SW 1271 (cell line): ENCODE data around the gene FAM32A.
"Not testable (repeated sequence)": the region's sequence is repeated elsewhere in the genome, so short reads cannot be mapped to it uniquely, and the experiment has no call there.

Experiments
- DNase-seq, 2 experiments: peaks; one replicate each; lab custom pipeline; 2025; lab: John Stamatoyannopoulos, UW

FAM32A gene

DNA sequence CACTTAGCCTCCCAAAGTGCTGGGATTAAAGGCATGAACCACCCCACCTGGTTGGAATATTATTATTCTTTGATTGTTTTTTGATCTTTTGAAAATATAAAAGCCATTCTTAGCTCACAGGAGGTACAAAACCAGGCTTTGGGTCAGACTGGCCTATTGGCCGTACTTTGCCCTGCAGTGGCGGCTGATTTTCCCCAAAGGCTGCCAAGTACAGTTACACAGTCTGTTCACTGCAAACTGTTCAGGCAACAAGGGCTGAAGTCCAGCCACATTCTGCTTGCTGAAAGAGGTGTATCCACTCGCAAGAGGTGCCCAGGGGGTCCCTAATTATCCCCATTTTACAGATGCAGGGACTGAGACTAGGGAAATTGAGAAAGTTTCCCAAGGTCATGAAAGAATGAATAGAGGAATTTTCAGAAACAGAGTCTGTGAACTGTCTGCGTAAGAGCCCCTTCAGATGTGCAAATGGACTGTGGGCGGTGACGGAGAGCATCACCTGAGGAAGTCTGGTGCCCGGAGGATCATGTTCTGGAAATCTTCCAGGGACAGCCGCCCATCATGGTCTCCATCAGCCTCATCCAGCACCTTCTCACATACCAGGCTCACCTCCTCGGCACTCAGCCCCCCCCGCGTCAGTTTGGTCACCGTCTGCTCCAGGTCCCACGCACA lies 20.9 kb upstream of the FAM32A start:
- no peak for DNase-seq

DNA sequence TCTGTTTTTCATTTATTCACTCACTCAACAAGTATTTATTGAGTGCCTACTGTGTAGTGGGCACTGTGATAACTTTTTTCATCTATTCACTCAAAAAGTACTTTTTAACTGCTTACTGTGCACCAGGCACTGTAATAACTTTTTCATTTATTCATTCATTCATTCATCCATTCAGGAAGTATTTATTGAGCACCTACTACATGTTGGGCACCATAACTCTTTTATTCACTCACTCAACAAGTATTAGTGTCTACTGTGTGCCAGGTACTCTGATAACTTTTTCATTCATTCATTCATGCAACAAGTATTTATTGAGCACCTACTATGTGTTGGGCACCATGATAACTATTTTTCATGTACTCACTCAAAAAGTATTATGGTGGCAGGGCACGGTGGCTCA lies 18.8 kb upstream of the FAM32A start:
- DNase-seq = no peak

DNA sequence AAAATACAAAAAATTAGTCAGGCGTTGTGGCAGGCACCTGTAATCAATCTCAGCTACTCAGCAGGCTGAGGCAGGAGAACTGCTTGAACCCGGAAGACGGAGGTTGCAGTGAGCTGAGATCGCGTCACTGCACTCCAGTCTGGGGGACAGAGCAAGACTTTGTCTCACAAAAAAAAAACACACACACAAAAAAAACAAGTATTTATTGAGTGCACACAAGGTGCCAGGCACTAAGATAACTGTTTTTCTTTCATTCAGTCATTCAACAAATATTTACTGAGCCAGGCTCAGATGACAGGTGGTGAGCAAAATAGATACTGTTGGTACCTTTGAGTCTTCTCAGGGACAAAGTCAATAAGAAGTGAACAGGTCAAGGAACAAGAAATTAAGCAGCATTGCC lies 18.2 kb upstream of the FAM32A start:
- no peak for DNase-seq

DNA sequence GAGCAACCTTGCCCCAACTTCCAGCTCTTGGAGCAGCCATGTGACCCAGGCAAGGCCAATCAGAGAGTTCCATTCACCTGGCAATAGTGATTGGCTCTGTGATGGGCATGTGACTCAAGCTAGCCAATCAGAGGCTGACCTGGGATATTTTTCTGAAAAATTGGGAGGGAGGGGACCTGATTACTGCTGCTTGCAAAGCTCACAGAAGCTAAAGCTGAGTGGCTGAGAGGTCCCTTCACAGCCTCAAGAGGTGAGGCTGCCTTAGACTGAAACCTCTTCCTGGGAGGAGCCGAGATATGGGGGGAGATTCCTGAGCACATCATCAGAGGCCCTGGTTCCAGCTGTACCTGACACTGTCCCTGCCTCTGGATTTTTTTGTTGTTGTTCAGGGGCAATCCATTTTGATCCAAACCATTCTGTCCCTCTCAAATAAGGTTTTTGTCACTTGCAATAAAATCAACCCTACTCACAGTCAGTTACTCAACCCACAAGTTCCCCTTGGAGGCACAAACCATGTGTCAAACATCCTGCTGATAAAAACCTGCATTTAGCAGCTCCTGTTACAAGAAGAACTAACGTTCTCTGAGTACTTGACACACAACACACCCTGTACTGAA lies 16.6 kb upstream of the FAM32A start:
- no peak for DNase-seq

DNA sequence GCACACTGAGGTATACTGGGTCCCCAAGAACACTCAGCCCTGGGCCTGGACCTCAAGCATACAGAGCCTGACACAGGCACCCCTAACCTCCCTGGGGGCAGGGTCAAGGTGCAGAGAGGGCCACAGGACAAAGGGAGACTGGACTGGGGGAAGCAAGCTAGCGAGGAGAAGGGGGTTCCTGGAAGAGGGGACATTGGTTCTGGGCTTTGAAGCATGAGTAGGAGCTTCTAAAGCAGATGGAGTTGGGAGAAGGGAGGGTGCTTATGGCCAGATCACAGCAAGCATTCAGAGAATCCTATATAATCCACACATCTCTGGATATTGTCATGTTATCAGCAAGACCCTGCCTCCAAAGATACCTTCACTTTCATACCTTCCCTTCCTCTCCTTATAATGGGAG lies 15.1 kb upstream of the FAM32A start:
- no peak for DNase-seq

DNA sequence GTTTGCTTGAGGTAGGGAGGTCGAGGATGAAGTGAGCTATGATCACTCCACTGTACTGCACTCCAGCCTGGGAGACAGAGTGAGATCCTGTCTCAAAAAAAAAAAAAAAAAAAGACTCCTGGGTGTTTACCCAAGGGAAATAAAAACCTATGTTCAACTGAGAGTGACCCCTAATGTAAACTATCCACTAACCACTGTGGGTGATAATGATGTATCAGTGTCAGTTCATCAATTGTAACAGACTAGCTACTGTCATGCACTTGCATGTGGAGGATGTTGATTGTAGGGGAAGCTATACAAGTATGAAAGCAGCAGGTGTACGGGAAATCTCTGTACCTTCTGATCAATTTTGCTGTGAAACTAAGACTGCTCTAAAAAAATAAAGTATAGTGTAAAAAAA lies 9.3 kb upstream of the FAM32A start:
- no peak for DNase-seq

DNA sequence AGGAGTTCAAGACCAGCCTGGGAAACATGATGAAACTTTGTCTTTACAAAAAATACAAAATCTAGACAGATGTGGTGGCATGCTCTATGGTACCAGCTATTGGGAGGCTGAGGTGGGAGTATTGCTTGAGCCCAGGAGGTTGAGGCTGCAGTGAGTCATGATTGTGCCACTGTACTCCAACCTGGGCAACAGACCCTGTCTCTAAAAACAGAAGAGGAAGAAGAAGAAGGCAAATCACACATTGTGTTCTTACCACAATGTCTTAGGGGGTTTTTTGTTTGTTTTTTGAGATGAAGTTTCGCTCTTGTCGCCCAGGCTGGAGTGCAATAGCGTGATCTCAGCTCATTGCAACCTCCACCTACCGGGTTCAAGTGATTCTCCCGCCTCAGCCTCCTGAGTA lies 6.3 kb upstream of the FAM32A start:
- DNase-seq = not testable (repeated sequence)

DNA sequence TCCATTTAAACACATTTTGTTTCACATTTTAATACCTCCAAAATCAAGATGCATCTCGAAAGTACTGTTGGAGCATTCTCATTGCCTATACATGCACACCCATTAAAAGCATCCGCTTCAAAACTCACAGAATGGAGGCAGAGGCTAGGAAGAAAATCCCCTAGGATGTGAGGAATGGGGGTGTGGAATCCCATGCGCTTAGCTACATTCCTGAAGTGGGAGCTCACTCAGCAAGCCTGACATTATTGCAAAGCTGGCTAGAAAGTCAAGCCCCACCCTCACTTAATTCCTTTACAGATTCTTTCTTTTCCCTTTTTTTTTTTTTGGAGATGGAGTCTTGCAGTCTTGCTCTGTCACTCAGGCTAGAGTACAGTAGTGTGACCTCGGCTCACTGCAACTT lies 4.6 kb upstream of the FAM32A start:
- DNase-seq = peak; percentile 17 to 27

DNA sequence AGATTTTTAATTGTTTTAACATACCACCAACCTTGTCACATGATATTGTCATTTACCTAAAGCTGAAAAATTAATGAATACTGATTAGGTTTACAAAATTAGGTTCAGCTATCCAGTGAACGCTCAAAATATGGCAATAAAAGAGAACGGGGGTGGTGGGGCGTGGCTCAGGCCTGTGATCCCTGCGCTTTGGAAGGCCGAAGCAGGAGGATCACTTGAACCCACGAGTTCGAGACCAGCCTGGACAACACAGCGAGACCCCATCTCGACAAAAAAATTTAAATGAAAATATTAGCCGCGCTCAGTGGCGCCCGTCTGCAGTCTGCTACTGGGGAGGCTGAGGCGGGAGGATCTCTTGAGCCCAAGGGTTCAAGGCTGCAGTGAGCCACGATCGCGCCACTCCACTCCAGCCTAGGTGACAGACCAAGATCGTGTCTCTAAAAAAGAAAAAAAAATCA lies 516 bp upstream of the FAM32A start:
- DNase-seq = no peak

DNA sequence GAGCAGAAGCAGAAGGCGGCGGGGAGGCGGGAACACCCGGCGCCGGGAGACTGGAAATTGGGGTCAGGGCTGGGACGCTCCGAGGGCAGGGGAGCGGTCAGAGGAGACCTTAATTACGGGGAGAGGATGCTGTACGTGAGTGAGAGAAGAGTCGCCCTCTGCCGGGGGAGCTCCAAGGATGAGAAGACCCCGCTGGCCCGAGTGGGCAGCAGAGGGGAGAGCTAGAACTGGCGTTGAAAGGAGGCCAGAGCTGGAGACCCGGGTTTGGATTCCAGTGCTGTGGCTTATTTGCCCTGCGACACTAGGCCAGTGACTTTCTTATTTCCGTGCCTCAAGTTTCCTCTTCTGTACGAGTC lies 536 bp downstream of the FAM32A start:
- peak in 1 of 2 experiments; percentile 33 for DNase-seq

DNA sequence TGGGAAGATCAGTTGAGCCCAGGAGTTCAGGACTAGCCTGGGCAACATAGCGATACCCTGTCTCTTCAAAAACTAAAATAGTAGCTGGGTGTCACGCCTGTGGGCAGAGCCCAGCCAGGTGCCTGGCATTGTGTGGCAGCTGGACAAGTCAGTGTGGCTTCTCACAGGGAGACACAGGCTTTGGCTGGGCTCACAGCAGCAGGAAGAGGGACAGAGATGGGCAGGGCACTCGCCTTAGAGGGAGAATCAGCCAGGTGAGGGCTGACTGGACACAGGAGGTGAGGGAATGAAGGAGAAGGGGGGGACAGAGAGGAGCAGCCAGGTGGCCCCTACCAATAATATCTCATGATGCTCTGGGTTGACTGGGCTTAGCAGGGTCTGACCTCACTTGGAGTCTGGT lies 3.3 kb downstream of the FAM32A start:
- DNase-seq = no peak

DNA sequence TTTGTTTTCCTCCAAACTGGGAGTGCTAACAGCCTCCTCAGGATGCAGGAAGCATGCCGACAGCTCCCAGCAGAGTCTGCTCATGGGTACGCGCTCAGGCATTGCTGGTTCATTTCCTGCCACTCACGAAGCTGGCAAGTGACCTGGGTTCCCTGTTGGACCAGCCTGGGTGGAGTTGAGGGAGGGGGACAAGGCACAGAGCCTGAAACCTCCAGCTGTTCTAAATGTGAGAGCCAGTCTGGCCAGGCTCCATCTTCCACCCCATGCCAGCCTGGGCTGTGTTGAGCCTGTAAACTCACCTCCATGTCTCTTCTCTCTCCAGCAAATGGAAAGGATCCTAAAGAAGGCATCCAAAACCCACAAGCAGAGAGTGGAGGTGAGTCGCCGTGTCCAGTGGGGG lies 5.0 kb downstream of the FAM32A start:
- no peak for DNase-seq

DNA sequence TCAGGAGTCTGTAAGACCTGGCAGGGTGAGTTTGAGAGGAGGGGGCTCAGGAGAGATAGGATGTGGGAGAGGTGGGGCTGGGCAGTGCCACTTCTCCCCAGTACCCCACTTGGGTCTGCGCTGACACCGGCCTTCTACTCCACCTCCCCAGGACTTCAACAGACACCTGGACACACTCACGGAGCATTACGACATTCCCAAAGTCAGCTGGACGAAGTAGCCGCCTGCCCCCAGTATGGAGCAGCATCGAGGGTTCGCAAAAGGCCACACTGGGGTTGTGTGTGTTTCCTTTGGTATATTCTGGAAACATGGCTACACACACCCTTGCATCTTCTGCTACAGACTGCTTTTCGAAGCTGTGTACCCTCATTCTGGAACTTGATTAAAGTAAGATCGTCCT lies 5.5 kb downstream of the FAM32A start:
- no peak for DNase-seq

DNA sequence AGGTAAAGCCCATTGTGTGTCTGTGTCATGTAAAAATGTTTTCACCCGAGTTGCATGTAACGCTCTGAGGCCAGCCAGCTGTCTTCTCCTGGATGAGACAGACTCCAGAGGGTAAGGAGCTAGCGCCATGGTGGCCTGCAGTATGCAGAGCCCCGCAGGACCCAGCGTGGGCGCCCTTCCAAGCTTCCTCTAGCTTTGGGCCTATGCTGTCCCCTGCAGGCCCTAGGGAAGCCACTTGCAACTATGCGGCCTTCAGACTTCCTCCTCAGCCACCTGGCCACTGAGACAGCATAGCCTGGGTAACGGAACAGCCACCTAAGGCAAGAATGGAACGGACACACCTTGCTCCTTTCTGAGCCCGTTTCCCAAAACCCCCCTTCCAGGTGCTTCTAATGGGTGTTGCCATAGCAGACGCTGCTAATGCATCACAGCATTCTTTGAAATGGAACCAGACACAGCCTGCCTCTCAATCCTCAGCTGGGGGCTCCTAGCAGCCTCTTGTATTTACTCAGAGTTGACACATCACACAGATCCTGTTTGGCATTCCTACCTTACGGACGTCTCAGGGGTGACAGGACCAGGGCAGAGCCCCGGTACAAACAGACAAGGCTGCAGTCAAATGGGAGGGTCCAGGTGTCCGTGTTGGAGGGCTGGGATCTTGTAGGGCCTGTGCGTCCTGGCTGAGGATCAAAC lies 6.2 kb downstream of the FAM32A start:
- no peak for DNase-seq

DNA sequence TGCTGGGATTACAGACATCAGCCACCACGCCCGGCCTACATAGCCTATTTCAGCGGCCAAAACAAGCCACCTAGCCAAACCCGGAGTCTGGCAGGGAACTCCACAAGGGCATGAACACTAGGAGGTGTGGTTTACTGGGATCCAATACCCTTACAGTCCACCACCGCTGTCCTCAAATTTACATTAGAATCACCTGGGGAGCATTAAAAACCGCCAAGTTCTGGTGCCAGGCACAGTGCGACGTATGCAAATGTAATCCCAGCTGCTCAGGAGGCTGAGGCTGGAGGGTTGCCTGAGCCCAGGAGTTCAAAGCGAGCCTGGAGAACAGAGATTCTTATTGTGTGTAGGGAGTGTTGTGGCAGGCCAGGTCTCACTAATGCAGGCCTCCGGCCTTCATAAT lies 8.3 kb downstream of the FAM32A start:
- DNase-seq = no peak

DNA sequence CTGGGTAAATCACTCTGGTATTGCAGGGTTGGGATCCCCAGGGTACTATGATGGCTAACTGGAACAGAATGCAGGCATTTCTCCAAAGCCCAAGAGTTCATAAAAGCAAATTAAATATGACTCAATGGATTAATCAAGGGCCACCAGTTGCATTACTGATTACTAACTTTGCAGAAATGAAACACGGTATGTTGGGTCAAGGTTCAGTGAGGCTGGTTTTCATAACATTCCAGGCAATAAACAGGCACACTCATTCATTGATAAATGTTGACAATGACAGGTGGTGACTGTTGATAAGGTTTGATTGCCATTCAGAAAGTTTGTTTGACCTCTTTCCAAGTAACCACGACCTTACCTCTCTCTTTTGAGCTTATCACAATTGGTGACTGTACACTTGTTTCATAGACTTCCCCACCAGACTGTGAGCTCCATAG lies 12.0 kb downstream of the FAM32A start:
- no peak for DNase-seq

DNA sequence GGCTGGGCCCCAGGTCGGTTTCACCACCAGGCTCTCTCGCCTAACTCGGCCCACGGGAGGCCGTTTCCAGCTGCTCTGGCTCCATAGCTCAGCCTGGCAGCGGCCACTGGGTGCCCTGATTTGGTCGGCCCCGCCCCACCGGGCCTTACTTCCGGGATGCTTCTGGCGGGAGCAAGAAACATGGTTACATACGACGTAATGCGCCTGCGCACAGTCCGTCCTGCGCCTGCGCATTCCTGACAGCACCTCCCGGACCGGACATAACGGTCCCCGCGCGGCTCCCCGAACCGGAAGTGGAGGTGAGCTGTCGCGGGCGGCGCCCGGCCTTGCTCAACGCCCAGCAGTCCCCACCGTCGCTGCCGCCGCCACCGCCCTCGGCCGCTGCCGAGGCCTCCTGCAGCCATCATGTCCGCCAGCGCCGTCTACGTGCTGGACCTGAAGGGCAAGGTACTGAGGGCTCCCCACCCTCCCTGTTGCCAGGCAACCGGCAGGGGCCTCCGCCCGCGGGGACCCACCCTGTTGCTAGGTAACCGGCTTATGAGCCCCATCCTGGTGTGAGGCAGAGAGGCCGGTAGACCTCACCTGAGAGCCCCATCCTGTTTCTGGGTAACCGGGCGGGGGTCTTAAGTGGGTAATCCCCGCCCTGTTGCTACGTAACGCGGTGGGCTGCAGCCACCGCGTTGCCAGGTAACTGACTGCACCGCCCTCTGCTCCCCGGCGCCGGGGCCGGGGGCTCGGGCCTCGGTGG lies 12.6 kb downstream of the FAM32A start, which contains the start of gene AP1M1:
AP1M1 (plus strand) TSS at position 290 of the 748 bp plus-strand sequence; CDS start at position 406, 116 bp downstream.
- peak; percentile 82 to 95 for DNase-seq

DNA sequence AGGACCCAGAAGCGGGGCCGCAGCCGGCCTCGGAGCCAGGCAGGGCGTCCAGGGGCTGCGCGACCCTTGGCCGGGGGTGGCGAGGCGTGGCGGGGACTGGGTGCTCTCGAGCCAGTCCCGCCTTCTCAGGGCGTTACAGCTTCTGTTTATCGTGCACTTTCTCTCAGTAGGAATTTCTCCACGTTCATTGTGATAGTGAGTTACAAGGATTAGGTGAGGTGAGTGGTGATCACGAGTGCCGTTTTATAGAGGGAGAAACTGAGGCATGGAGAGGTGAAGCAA lies 13.1 kb downstream of the FAM32A start:
- no peak for DNase-seq

DNA sequence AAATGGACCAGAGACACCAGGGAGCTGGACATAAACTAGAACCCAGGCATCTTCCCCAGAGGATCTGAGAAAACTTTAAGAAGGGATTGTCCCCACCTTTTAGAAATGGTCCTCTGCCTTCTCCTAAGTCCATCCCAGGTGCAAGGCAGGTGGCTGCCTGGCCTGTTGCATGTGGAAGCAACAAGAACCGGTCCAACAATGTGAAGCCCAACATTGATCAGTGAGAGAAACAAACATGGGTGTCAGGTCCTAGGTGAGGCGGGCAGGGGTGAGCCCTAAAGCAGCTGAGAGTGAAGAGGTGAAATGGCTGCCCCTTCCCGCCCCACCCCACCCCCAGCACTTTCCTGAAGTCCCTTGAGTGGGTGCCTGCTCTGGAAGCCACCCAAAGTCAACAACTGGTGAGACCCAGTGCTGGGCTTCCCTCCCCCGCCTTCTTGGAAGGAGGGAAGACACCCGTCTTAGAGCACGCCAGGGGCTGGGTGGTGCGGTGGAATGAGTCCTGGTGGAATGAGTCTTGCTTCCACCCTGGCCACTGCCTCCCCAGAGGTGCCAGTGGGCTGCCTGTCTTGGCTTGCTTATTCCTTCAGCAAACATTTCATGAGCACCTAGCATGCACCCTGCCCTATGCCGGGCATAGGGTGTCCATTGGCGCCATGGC lies 14.2 kb downstream of the FAM32A start:
- DNase-seq = no peak

DNA sequence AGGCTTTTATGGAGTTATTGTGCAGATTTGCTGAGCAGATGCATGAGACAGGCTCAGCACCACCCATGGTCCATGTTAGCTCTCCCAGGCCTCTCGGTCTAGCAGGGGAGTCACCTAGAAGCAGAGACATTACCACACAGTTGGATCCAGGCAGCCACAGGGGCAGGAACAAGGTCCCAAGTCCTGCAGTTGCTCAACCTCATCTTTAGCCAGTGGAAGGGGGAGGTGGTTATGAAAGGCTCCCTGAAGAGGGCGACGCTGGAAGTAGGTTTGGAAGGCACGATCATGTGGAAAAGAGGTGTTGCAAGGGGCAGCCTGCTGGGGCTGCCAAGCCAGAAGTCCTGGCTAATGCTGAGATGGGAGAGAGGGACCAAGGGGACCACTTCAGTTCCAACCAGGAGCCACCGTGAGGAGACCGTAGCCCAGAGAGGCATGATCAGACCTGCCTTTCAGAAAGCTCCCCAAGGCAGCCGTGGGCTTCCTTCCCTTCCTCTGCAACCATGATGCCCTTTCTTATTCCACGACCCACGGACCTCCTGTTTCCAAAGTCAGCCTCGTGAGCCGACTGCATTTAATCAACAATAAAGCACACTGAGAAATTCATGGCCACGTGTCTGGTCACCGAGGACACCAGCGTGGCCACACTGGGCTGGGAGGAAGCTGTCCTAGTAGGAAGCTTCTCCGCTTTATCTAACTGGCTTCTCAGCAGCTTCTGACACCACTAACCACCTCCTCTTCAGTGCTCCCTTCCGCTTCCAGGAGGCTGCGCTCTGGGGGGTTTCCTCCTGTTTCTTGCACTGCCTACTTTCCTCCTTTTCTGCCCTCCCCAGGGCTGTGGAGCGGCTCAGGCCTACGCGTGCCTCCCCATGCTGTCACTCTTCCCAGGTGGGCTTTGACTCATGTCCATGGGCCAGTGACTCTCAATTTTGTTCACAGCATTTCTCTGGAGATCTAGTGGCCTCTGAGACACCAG lies 15.1 kb downstream of the FAM32A start:
- DNase-seq = no peak

DNA sequence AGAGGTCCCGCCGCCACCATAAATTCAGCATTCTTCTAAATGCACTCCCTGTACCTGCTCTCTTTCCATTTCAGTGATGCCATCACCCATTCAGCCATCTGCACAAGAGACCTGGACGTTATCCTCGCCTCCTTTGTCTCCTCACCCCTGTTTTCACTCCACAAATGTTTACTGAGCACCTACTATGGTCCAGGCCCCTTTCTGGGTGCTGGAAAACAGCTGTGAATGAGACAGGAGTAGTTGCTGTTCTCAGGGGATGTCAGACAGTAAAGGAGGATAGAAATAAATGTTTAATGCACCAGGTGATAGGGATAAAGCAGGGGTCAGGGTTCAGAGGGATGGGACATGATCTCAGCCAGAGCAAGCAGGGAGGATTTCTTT lies 15.8 kb downstream of the FAM32A start:
- DNase-seq = no peak
